HG03575 (cell line): ENCODE measurements around the gene SYCE3.

Source experiments
- ATAC-seq: cut with Tn5 transposase; IDR thresholded peaks from one replicate; pipeline ENCODE4 v1.9.1; 2021; ENCODE audit not compliant: unreplicated experiment, insufficient number of reproducible peaks, low FRiP score; ENCODE audit errors: extremely low read depth

The SYCE3 gene

GRCh38 chr22:50563413-50564160 is 868 bp upstream of the SYCE3 start:
- ATAC-seq = no peak

- ATAC-seq = no peak
Measured at GRCh38 chr22:50561401-50562358, 1.0 kb downstream of the SYCE3 start.

DNA sequence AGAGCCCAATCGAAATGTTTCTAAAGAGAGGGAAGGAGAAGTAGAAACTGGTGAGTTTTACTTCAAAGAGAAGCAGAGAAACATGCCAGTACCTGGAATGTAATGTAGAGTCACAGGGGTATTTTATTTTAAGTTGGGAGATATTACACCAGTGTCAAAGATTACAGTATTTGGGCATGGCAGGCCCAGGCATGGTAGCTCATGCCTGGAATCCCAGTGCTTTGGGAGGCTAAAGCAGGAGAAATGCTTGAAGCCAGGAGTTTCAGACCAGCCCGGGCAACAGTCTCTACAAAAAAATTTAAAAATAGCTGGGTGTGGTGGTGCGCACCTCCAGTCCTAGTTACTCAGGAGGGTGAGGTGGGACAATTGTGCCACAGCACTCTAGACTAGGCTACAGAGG is 2.7 kb downstream of the SYCE3 start:
- ATAC-seq = no peak

- ATAC-seq = no peak
Measured at GRCh38 chr22:50556703-50557102, 6.0 kb downstream of the SYCE3 start.

DNA sequence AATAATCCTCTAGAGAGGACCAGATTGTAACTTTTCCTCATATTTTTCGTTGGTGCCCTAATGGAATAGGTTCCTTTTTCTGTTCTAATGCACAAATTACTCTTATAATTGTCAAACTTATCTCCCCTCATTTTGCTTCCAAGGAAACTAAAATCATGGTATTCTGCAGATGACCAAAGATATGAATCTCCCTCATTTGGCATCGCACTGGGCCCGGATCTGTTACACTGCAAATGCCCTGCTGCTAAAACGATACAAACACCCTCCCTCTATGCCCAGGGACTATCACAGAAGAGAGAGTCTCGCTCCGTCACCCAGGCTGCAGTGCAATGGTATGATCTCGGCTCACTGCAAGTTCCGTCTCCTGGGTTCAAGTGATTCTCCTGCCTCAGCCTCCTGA is 9.4 kb downstream of the SYCE3 start:
- ATAC-seq = no peak

- ATAC-seq = no peak
Measured at GRCh38 chr22:50551160-50551752, 11.5 kb downstream of the SYCE3 start.

DNA sequence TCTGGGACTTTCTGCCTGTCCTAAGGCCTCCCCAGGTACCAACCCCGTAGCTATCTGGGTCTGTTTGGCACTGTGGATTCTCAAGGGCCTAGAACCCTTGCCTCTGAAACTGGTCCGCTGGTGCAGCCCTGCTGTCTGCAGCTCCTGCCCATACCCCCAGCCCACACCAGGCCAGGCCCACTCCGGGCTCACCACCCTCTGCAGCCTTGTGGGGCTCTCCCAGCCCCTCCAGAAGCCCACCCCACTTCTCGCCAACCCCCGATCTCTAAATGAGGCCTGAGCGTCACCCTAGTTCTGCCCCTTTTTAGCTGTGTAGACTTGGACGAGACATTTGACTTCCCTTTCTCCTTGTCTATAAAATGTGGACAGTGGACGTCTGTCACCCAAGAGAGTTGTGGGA is 12.3 kb downstream of the SYCE3 start:
- ATAC-seq = no peak

GRCh38 chr22:50548921-50549790 is 13.6 kb downstream of the SYCE3 start:
- ATAC-seq = no peak

GRCh38 chr22:50548040-50548920 is 14.4 kb downstream of the SYCE3 start:
- ATAC-seq = no peak

- no peak for ATAC-seq
Measured at GRCh38 chr22:50547263-50547985, 15.3 kb downstream of the SYCE3 start.

GRCh38 chr22:50546326-50547262 is 16.1 kb downstream of the SYCE3 start:
- ATAC-seq = no peak

DNA sequence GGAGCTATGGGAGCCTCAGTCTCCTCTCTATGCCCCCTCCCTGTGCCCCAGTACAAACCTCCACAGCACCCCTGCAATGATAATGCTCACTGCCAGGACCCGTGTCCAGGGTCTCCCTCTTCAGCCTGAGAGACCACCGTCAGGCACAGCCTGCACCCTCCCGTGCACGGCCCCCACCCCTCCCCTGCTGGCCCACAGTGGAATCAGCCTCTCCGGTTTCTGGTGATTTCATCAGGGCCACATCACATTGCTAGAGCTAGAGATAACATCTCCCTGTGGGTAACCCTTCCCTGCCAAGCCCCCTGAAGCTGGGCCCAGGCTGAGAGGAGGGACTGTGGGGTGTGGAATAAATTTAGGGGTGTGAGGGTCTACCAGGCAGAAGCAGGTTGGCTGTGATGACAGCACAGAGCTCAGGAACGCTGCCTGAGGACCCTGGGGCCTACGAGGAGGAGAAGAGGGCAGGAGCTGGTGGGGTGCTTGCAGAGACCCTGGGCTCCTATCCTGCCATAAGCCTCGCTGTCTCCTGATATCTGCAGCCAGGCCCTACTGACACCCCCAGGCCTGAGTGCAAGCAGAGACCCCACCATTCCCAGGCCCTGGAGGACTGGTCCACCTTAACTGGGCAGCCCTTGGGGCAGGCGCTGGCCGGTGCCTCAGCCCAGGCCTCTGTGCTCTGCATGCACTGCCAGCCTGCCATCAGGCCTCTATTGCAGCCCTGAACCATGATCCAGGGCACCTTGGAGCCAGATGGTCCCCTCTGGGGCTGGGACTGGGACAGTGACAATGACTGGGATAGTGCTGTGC is 17.0 kb downstream of the SYCE3 start, which contains the start of gene KLHDC7B:
Gene KLHDC7B, plus strand, starts transcription at position 378 of the 804 bp plus-strand sequence. Its CDS starts 345 bp downstream, at position 723.
- no peak for ATAC-seq

- ATAC-seq = no peak
Measured at GRCh38 chr22:50544746-50545253, 17.9 kb downstream of the SYCE3 start.

GRCh38 chr22:50544078-50544745 is 18.5 kb downstream of the SYCE3 start:
- no peak for ATAC-seq

- ATAC-seq = no peak
Measured at GRCh38 chr22:50542416-50542927, 20.2 kb downstream of the SYCE3 start.
